Dermis blood vessel endothelial cell (primary cell): ENCODE data around the gene KATNB1. TPM values are rescaled to one million over a fixed set of nuclear protein-coding genes. Genes with fewer than 3 reads are reported as not detected.
A peak's percentile ranks its signal among the peaks of the same experiment; 100 is the strongest.
"Not testable (repeated sequence)": the region's sequence is repeated elsewhere in the genome, so short reads cannot be mapped to it uniquely, and the experiment has no call there.

Source experiments
- DNase-seq: peaks from one replicate; pipeline ENCODE4 v3.0.0; 2010
- total RNA-seq: library from RNA; depleted of rRNA; stranded (reverse); fragments of >200 nt; gene quantifications from 2 replicates; pipeline ENCODE4 v1.2.3, GENCODE V29; 2014

The KATNB1 gene
- total RNA-seq, 1 donor from 2014 or later: 26.2 TPM

DNA sequence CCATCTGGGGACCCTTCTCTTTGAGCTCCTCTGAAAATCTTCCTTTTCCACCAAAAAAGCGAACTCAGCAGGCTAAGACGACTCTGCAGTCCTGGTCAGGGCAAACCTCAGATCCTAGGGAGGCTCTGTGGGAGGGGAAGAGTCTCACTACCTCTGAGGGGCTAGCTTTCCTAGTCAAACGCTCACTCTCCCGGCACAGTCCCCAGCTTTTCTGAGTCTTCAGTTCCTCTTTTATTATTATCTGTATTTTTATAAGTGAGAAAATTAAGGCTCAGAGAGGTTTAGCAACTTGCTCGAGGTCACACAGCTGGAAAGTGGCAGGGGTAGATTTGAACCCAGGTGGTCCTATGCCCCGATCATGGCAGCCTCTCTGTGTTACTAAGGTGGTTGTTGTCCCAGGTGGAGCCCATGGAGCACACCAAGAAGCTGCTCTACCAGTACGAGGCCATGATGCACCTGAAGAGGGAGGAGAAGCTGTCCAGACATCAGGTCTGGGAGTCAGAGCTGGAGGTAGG lies 9.1 kb upstream of the KATNB1 start:
- no peak for DNase-seq

DNA sequence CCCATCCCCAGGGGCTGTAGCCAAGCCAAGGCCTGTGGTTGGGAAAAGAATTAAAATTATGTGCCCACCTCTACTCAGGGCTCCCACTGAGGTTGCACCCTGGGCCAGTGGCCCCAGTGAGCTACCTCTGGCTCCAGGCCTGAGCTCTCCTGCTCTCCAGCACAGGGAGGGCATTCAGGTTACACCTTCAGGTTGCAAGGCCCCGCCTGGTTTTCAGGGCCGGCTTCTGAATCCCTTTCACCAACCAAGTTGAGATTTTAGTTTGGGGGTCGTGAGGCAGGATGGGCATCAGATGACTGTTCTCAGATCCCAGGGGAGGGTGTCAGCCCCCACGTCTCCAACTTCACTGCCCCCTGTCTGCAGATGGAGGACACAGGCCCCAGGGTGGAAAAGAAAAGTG lies 8.0 kb upstream of the KATNB1 start:
- DNase-seq: no peak

DNA sequence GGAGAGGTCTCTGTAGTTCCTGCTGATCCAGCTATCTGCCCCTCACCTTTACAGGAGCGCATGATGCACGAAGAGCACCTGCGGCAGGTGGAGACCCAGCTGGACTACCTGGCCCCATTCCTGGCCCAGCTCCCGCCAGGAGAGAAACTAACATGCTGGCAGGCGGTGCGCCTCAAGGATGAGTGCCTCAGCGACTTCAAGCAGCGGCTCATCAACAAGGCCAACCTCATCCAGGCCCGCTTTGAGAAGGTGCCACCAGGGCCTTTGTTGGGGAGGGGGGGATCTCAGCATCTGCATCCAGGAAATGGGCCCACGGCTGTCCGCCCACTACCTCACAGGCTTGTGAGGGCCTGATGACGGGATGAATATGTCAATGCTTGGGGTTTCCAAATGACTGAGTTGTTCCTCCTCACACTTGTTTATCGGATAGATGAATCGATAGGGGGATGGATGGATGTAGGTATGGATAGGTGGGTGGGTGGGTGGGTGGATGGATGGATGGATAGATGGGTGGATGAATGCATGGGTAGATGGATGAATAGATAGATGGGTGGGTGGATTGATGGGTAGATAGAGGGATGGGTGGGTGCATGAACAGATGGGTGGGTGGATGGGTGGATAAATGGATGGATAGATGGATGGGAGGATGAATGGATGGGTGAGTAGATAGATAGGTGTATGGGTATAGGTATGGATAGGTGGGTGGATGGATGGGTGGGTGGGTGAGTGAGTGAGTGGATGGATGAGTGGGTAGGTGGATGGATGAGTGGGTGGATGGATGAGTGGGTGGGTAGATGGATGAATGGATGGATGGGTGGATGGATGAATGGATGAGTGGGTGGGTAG lies 7.0 kb upstream of the KATNB1 start:
- DNase-seq: no peak

DNA sequence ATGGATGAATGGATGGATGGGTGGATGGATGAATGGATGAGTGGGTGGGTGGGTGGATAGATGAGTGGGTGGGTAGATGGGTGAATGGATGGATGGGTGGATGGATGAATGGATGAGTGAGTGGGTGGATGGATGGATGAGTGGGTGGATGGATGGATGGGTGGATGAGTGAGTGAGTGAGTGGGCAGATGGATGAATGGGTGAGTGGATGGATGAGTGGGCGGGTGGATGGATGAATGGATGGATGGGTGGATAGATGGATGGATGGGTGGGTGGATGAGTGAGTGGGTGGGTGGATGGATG lies 6.4 kb upstream of the KATNB1 start:
- DNase-seq: no peak

DNA sequence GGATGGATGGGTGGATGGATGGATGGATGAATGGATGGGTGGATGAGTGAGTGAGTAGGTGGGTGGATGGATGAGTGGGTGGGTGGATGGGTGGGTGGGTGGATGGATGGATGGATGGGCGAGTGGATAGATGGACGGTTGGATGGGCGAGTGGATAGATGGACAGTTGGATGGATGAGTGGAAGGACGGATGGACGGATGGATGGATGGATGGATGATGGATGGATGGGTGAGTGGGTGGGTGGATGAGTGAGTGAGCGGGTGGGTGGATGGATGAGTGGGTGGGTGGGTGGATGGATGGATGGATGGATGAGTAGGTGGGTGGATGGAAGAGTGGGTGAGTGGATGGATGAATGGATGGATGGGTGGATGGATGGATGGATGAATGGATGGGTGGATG lies 5.7 kb upstream of the KATNB1 start:
- not testable (repeated sequence) for DNase-seq

DNA sequence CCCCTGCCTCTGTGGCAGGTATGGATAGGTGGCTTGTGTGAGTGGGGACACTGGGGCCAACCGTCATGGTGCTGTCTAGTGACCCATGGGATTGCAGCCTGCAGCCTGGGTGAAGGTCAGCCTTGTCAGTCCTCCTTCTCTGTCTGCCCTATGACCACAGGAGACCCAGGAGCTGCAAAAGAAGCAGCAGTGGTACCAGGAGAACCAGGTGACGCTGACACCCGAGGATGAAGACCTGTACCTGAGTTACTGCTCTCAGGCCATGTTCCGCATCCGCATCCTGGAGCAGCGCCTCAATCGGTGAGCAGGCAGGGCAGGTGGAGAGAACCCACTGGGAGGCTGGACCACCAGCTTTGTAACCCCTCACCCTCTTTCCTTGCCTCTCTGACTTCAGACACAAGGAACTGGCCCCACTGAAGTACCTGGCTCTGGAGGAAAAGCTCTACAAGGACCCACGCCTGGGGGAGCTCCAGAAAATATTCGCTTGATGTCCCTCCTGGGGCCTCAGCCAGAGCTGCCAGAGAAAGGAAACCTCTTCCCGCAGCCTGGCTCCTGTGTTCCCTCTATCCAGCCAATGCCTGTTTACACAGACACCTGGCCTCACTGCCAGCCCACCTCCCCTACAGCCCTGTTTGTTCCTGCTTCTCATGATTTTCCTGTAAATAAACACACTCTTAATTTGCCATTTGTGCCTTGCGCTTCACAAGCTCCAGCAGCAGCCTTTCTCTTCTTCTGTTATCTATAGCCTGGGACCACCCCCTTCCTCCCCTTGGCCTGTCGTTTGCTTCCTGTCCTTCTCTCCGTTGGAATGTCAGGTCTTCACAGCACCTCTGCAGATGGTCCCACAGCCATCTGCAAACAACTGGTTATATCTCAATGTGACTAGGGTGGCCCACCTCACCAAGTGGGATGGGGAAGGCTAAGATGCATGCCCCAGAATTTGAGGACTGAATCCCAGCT lies 4.5 kb upstream of the KATNB1 start:
- no peak for DNase-seq

DNA sequence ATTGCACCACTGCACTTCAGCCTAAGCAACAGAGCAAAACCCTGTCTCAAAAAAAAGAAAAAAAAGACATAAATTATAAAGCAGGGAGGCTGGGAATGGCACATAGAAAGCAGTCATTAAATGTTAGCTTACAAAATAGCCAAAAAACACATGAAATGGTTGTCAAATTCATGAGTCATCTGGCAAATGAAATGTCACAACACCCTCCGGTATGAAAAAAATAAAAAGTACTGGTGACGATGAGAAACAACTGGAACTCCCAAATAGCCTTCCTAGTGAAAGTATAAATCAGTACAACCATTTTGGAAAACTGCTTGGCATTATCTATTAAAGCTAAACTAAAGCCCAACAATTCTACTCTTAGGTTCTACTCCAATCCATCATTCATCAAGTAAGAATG lies 3.5 kb upstream of the KATNB1 start:
- DNase-seq: no peak

DNA sequence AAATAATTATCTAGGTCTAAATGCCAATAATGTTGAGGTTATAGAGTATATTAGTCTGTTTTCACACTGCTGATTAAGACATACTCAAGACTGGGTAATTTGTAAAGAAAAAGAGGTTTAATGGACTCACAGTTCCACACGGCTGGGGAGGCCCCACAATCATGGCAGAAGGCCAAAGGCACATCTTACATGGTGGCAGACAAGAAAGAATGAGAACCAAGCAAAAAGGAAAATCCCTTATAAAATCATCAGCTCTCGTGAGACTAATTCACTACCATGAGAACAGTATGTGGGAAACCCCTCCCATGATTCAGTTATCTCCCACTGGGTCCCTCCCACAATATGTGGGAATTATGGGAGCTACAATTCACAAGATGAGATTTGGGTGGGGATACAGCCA lies 2.9 kb upstream of the KATNB1 start:
- DNase-seq: no peak

DNA sequence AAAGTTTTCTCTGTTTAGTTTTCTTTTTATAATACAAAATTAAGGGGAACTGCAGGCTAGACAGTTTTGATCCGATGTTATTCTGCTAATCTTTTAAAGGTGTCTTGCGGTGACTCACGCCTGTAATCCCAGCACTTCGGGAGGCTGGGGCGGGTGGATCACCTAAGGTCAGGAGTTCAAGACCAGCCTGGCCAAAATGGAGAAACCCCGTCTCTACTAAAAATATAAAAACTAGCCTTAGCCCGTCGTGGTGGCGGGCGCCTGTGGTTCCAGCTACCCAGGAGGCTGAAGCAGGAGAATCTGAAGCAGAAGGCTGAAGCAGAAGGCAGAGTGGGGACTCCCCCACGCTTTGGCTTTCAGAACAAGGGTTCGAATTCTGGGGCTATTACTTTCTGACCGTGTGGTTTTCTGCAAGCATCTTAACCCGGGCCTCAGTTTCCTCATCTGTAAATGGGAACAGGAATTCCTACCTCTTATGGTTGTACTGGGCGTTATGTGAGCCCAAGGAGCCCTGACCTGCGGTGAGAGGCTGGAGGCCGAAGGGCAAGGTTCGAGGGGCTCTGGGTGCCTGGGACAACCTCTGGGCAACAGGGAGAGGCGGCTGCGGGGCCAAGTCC lies 1.2 kb upstream of the KATNB1 start:
- DNase-seq: no peak

DNA sequence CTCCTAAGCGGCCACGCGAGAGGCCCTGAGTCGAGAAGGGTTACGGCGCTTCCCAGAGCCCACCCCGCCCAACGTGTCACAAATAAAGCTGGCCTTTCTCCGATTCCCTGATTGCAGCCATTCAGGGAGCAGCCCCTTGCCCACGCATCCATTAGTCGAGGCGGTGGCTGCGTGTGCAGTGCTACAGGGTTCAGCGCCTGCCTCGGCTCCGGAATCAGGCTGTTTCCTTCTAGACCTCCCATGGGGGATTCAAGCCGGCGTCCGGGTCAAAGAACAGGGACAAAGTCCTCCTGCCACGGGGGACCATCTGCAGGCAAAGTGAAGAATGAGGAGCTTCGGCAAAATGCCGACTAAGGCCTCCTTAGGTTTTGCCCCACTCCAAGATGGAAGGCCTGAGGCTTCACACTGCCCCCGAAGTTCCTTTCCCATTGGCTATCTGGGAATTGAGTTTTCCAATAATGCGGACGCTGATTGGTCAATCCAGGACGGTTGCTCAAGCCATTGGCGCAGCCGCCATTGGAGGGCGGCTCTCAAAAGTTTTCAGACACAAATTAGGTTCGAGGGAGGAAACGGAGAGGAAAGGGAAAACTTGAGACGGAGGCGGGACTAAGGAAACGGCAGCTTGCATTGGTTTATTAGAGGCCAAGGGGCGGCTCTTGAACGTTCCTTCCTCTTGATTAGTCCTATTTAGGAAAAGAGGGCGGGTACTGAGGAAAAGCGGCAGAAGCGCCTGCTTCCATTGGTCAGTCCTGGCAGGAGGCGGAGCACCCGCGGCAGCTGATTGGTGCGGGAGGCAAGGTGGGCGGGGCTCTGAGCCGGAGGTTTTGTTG lies 430 bp upstream of the KATNB1 start:
- DNase-seq: peak; percentile 100

DNA sequence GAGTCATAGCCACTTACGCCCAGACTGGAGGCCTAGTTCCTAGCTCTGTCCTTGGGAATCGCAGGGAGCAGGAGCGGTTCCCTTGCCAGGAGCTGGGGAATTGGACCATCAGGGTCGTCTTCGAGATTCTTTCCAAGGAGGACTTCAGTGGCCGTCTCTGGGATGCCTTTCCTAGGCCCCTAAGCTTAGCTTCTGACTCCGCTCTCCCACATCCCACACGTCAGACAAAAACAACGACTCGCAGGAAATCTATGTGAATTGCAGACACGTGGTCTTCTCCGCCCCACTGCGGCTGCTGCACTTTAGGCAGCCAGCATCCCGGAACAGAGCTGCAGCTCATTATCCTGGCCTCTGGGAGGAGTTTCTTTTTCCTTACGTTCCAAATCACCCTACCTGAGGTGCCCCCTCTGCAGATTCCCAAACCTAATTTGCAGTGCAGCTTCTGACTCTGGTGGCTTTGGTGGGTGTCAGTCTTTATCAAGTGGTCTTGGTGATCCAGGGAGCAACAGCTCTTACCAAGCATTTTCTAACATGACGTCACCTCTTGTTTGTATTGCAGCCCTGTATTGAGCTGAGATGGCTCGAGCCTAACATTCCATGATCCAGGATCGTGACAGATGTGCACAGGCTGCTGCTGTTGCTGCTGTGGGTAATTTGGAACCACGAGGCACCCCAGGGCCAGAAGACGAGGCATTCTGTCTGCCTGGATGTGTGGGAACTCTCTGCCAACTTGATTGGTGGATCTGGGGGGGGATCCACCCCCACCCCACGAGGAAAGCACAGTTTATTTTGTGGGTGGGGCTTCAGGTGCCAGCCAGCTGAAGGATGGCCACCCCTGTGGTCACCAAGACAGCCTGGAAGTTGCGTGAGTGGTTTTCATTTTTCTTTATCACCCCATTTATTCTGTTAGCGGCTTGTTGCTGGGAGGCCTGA lies 1.1 kb downstream of the KATNB1 start:
- peak; percentile 88 for DNase-seq

DNA sequence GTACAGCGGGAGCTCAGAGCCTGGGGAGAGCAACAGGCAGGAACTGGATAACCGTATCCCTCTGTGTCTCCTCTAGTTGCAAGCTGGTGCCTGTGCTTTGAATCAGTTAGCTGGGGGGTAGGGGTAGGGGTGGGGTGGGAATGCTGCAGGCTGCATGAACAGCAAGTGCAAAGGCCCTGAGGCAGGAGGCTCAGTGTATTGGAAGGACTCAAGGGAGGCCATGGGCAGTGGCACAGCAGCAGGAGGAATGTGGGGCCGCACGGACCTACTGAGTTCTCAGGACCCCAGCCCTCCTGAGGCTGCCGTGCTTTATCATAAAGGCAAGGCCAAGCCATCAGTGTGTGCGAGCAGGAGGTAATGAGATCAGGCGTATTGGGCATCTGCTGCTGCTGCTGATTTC lies 3.3 kb downstream of the KATNB1 start:
- DNase-seq: no peak

DNA sequence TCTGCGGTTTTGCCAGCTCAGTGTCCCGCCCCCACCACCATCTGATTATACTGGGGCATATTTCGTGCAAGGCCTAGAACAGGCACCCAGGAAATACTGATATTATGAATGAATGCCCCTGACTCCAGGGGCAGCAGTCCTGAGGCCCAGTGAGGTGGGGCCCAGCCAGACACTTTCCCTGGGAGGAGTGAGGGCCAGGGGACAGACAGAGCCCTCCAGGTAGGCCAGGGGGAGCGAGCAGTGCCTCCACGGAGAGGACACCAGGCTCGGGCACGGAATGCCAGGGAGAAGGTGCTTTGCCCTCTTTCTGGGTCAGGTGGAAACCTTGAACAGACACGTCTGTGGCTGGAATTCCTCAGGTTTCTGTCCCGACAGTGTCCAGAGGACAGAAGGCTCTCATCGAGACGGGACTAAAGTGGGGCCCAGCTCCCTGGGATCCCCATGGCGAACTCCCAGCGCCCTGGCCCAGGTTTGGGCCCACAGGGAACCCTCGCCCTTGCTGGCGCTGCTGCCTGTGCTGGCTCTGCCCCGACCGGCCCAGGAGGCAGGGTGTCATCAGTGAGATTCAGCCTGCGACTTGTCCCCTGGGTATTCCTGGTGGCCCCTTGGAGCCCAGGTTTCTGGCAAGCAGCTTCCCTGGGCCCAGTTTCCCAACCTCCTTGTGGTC lies 4.3 kb downstream of the KATNB1 start:
- no peak for DNase-seq

DNA sequence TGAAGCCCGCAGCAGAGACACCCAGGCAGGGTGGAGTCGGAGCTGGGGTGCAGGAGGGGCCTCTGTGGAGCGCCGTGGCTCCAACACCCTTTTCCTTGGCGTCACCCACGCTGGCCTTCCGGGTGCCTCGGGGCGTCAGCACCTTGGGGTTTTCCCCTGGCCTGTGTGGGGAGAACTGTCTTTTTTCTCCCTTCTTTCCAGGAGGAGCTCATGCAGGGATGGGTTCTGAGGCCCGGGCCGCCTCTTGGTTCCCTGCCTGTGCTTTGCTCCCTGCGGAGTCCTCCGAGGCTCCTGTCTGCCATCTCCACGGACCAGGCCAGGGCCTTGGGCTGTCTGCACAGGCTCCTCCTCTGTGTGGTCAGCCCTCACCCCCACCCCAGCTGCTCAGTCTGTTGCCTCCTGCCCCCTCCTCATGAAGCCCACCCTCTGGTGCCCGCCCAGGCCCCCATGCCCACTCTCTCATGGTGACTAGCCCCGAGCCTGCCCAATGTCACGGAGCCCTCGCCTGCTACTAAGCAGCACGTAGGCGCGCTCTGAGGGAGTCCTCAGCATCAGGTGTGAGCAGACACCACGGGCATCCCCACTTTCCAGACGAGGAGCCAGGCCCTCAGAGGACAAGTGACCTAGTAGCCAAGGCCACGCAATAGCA lies 5.0 kb downstream of the KATNB1 start:
- DNase-seq: no peak

DNA sequence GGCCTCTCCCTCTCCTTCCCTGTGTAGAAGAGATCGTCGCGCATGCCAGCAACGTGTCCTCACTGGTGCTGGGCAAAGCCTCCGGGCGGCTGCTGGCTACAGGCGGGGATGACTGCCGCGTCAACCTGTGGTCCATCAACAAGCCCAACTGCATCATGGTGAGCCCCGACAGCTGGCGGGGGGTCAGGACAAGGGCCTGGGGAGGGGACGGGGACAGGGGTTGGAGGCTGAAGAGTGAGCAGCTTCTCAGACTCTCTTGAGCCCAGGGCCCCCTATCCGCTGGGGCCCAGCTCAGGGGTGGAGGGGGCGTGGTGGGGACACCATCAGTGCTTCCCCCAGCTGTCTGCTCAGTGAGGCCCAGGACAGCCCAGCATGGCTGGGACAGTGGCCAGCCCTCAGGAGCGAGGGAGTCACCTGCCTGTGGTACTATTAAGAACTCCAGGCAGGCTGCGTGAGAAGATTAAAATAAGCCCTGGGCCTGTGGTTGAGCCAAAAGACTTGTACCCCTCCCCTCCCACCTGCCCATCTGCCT lies 6.2 kb downstream of the KATNB1 start:
- DNase-seq: no peak

DNA sequence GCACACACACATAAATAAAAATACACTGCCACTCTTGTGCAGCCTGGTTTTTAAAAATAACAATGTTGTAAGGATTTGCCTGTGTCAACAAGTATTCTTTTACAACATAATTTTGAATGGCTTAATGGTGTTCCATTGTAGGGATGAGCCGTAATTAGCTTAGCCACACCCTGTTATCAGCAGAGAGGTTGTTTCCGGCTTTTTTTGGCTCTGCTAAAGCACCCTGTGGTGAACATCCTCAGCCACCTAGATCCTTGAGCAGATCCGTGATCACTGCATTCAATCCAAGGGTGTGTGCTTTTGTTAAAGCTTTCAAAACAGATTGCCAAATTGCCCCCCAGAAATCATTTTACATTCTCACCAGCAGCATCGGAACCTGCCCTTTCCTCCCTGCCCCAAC lies 7.0 kb downstream of the KATNB1 start:
- DNase-seq: no peak

DNA sequence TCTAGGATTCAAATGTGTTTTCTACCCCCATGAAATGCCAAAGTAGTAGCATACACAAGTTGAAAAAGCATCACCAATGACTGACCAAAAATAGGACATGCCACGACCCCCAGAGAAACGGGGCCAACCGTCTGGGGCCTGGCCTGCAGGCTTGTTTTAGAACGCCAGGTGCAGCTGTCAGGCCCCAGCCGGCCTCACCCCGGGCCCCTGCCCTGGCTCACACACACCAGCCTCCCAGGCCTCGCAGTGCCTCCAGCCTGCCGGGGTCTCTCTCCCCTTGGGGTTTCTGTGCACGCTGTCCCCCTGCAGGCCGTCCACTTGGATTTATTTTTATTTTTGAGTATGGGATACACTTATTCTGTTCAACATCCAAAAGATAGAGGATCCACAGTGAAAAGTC lies 7.9 kb downstream of the KATNB1 start:
- no peak for DNase-seq

DNA sequence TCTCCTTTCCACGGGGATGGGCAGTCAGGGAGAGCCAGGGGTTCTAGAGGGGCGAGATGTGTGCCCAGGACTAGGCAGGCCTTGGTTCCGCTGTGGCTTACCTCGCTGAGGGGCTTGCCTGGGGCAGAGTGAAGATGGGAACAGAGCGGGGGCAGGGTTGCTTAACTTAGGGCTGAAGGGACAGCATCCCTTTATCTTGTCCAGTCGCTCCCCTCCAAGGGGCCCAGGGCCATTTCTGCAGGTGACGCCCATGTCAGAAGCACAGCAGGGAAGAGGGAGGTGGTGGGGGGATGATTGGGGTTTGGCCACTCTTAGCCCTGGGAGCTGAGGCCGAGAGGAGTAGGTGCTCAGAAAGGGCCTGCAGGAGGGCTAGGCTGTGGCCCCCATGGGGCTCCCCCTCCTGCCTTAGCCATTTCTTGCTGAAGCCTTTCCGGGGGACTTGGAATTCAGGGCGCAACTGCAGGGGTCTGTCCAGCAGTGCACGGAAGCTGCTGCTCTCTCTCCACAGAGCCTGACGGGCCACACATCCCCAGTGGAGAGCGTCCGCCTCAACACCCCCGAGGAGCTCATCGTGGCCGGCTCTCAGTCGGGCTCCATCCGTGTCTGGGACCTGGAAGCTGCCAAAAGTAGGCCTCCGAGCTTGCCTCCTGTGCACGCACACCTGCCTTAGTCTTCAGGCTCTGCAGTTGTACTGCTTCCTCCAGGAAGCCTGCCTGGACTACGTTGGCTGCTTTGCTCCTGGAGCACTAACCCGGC lies 8.5 kb downstream of the KATNB1 start:
- DNase-seq: no peak

DNA sequence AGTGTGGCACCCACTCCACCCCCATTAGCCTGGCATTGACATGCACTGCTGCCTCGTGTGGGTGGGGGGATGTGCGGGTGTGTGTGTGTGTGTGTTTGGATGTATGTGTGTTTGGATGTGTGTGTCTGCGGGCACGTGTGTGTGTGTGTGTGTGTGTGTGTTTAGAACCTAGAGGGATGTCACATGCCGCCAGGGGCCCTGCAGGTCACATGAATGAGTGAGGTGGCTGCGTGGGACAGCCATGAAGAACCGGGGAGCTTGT lies 9.0 kb downstream of the KATNB1 start:
- DNase-seq: no peak
